HCT116 (cell line): ENCODE measurements around the gene DAZAP1. TPM values are rescaled to one million over a fixed set of nuclear protein-coding genes. Genes with fewer than 3 reads are reported as not detected.

Experiments
- ATAC-seq: fragments of 200-7000 bp; cut with Tn5 transposase; 2 replicates; pipeline ENCODE4 v1.9.1; 2020; ENCODE audit warnings: mild to moderate bottlenecking, moderate library complexity
- BruUV-seq: library from RNA; stranded (reverse); fragments of 400-500 nt; replicated peaks from 2 replicates; lab custom pipeline; 2021; lab: Mats Ljungman, UMichigan
- CTCF ChIA-PET: fragments of 300-600 bp; sonication (Branson Sonifier 250); formaldehyde crosslinking; loops from one replicate; lab custom pipeline; 2021; ENCODE audit warnings: antibody characterized with exemption; lab: Charles Lee
- POLR2A ChIA-PET: fragments of 300-600, 350-600 bp; sonication (Branson Sonifier 250); formaldehyde crosslinking; loops from one replicate; lab custom pipeline; 2021; ENCODE audit warnings: antibody characterized with exemption; lab: Charles Lee
- RAD21 ChIA-PET, 2 experiments: fragments of 300-600 bp; sonication (Branson Sonifier 250); formaldehyde crosslinking; loops; one replicate each; lab custom pipeline; 2023; ENCODE audit warnings: low total read pairs in 2 of 2; ENCODE audit not compliant: uncharacterized antibody in 2 of 2, unreplicated experiment in 2 of 2, low non-redundant PET in 1 of 2; lab: Charles Lee
- DNase-seq: peaks from one replicate; pipeline ENCODE4 v3.0.0-alpha.2; 2010; ENCODE audit warnings: low read depth, low spot score
- H2AFZ ChIP-seq: fragments of 200-600 bp; shearing (Covaris generic), sonication (generic); 2 replicates; pipeline ENCODE4 v1.6.1; 2017; ENCODE audit warnings: low read depth, mixed run types, mixed read lengths, antibody characterized with exemption, low read length; ENCODE audit not compliant: poor library complexity, severe bottlenecking
- H3K27ac ChIP-seq: 2 replicates; pipeline ENCODE4 v1.5.1; 2012; ENCODE audit warnings: low read depth, low read length
- H3K27me3 ChIP-seq: fragments of 200-600 bp; sonication (generic); 2 replicates; pipeline ENCODE4 v1.6.1; 2016; ENCODE audit warnings: mixed run types, low read length, mixed read lengths; ENCODE audit not compliant: insufficient read depth
- H3K36me3 ChIP-seq, 2 experiments: fragments of 200-500 bp in 1 of 2; fragments of 200-600 bp in 1 of 2; sonication (Bioruptor generic) in 1 of 2; sonication (generic) in 1 of 2; 2 replicates each; pipeline versions ENCODE4 v1.5.1 to v1.6.1; 2014 to 2016; ENCODE audit warnings: low read length in 2 of 2, inconsistent platforms in 1 of 2, mixed read lengths in 1 of 2, mixed run types in 1 of 2; ENCODE audit not compliant: insufficient read depth in 2 of 2, control insufficient read depth in 1 of 2
- H3K4me1 ChIP-seq, 2 experiments: fragments of 200-600 bp in 1 of 2; sonication (generic) in 1 of 2; 2 replicates each; pipeline versions ENCODE4 v1.5.1 to v1.6.1; 2012 to 2017; ENCODE audit warnings: low read length in 2 of 2, inconsistent platforms in 1 of 2, mild to moderate bottlenecking in 1 of 2, mixed read lengths in 1 of 2, mixed run types in 1 of 2, moderate library complexity in 1 of 2; ENCODE audit not compliant: insufficient read depth in 2 of 2, control insufficient read depth in 1 of 2
- H3K4me2 ChIP-seq: fragments of 200-600 bp; sonication (generic); 2 replicates; pipeline ENCODE4 v1.6.1; 2017; ENCODE audit warnings: mixed run types, low read length, mixed read lengths
- H3K4me3 ChIP-seq, 2 experiments: fragments of 200-600 bp in 1 of 2; sonication (generic) in 1 of 2; replicated peaks in 1 of 2; 2 replicates each; pipeline ENCODE4 v1.5.1; 2011 to 2016; ENCODE audit warnings: low read length in 2 of 2, control low read depth in 1 of 2, low read depth in 1 of 2, mild to moderate bottlenecking in 1 of 2, mixed read lengths in 1 of 2, mixed run types in 1 of 2
- H3K79me2 ChIP-seq: fragments of 200-600 bp; sonication (generic); 2 replicates; pipeline ENCODE4 v1.6.1; 2017; ENCODE audit warnings: mild to moderate bottlenecking, mixed run types, low read length, moderate library complexity, mixed read lengths; ENCODE audit not compliant: insufficient read depth
- H3K9ac ChIP-seq: fragments of 200-600 bp; sonication (generic); 2 replicates; pipeline ENCODE4 v1.6.1; 2016; ENCODE audit warnings: low read length, mixed read lengths
- H3K9me2 ChIP-seq: fragments of 200-600 bp; sonication (generic), shearing (Covaris generic); 2 replicates; pipeline ENCODE4 v1.6.1; 2017; ENCODE audit warnings: mixed run types, mild to moderate bottlenecking, moderate library complexity; ENCODE audit not compliant: insufficient read depth
- H3K9me3 ChIP-seq, 2 experiments: fragments of 200-500 bp in 1 of 2; fragments of 200-600 bp in 1 of 2; sonication (Bioruptor generic) in 1 of 2; sonication (generic) in 1 of 2; 2 replicates each; pipeline ENCODE4 v1.6.1; 2014 to 2017; ENCODE audit warnings: low read length in 2 of 2, mixed read lengths in 2 of 2, inconsistent platforms in 1 of 2, low read depth in 1 of 2, mild to moderate bottlenecking in 1 of 2, mixed run types in 1 of 2, moderate library complexity in 1 of 2; ENCODE audit not compliant: control insufficient read depth in 1 of 2, insufficient read depth in 1 of 2
- H4K20me1 ChIP-seq: fragments of 200-600 bp; sonication (generic), shearing (Covaris generic); 2 replicates; pipeline ENCODE4 v1.6.1; 2017; ENCODE audit warnings: mixed run types, mild to moderate bottlenecking, moderate library complexity; ENCODE audit not compliant: insufficient read depth
- CBX3 ChIP-seq: IDR thresholded peaks from 2 replicates; pipeline ENCODE4 v1.6.1; 2012; ENCODE audit warnings: low read depth
- CEBPB ChIP-seq: IDR thresholded peaks from 2 replicates; pipeline ENCODE4 v1.6.1; 2012; ENCODE audit warnings: low read depth
- CTCF ChIP-seq, 3 experiments: fragments of 200-600 bp in 1 of 3; sonication (generic) in 1 of 3; IDR thresholded peaks in 2 of 3; conservative IDR thresholded peaks in 1 of 3; 2 replicates each; pipeline ENCODE4 v1.5.1; 2012 to 2017; ENCODE audit warnings: low read depth in 2 of 3, low read length in 2 of 3, antibody characterized with exemption in 1 of 3, borderline replicate concordance in 1 of 3, control low read depth in 1 of 3, mild to moderate bottlenecking in 1 of 3, mixed read lengths in 1 of 3, mixed run types in 1 of 3, moderate library complexity in 1 of 3; ENCODE audit not compliant: insufficient read depth in 1 of 3
- EGR1 ChIP-seq: IDR thresholded peaks from 2 replicates; pipeline ENCODE4 v1.6.1; 2012; ENCODE audit warnings: low read depth
- ELF1 ChIP-seq: IDR thresholded peaks from 2 replicates; pipeline ENCODE4 v1.6.1; 2012; ENCODE audit warnings: low read depth, borderline replicate concordance
- EZH2 ChIP-seq: fragments of 200-600 bp; sonication (generic); IDR thresholded peaks from 2 replicates; pipeline ENCODE4 v1.6.1; 2017; ENCODE audit warnings: antibody characterized with exemption, mixed run types
- EZH2phosphoT487 ChIP-seq: fragments of 200-600 bp; IDR thresholded peaks from 2 replicates; pipeline ENCODE4 v1.6.1; 2018; ENCODE audit warnings: antibody characterized with exemption, borderline replicate concordance
- FOSL1 ChIP-seq: IDR thresholded peaks from 2 replicates; pipeline ENCODE4 v1.6.1; 2012; ENCODE audit warnings: low read depth
- JUND ChIP-seq: IDR thresholded peaks from 2 replicates; pipeline ENCODE4 v1.6.1; 2012
- MAX ChIP-seq: IDR thresholded peaks from 2 replicates; pipeline ENCODE4 v1.6.1; 2012
- POLR2A ChIP-seq: IDR thresholded peaks from 2 replicates; pipeline ENCODE4 v1.7.0; 2011; ENCODE audit warnings: borderline replicate concordance; ENCODE audit not compliant: insufficient read depth, insufficient read length; ENCODE audit errors: extremely low read depth
- POLR2AphosphoS5 ChIP-seq: IDR thresholded peaks from 2 replicates; pipeline ENCODE4 v1.6.1; 2011; ENCODE audit warnings: mild to moderate bottlenecking, low read depth, low read length, moderate library complexity
- SIN3A ChIP-seq: IDR thresholded peaks from 2 replicates; pipeline ENCODE4 v1.6.1; 2012; ENCODE audit warnings: low read depth
- TCF7L2 ChIP-seq: IDR thresholded peaks from 2 replicates; pipeline ENCODE4 v1.7.0; 2011; ENCODE audit warnings: borderline replicate concordance, inconsistent platforms; ENCODE audit not compliant: insufficient read depth, insufficient read length; ENCODE audit errors: extremely low read depth
- YY1 ChIP-seq: IDR thresholded peaks from 2 replicates; pipeline ENCODE4 v1.6.1; 2011; ENCODE audit warnings: low read length, low read depth, moderate library complexity, mild to moderate bottlenecking; ENCODE audit not compliant: insufficient replicate concordance; ENCODE audit errors: extremely low read depth
- ZFX ChIP-seq: fragments of 450-650 bp; IDR thresholded peaks from 2 replicates; pipeline ENCODE4 v1.6.1; 2017
- ZNF274 ChIP-seq: fragments of 200-500 bp; sonication (Bioruptor generic); IDR thresholded peaks from 2 replicates; pipeline ENCODE4 v1.6.1; 2014; ENCODE audit warnings: mild to moderate bottlenecking, low read depth, low read length, inconsistent platforms
- intact Hi-C: fragments of 100-400 bp; cut with micrococcal nuclease; formaldehyde crosslinking; loops from 2 replicates; pipeline ENCODE4 v1.10.0; 2022
- total RNA-seq: library from RNA; stranded (reverse); gene quantifications from one replicate; pipeline ENCODE4 v1.2.1, GENCODE V29; 2021; ENCODE audit not compliant: unreplicated experiment
- TF ChIP-seq, protein P1 (sequence below): IDR thresholded peaks from 2 replicates; pipeline ENCODE4 v1.6.1; 2012
- TF ChIP-seq, protein P2 (sequence below): IDR thresholded peaks from 2 replicates; pipeline ENCODE4 v1.6.1; 2011; ENCODE audit warnings: mild to moderate bottlenecking, low read length, moderate library complexity; ENCODE audit not compliant: insufficient replicate concordance; ENCODE audit errors: extremely low read depth

DAZAP1 gene
- total RNA-seq, 1 experiment from 2014 or later, result 191 TPM

GRCh38 chr19:1362387-1363257, 44.8 kb upstream of the DAZAP1 start:
- CTCF ChIA-PET, result no interaction called here
- TF ChIP-seq EGR1 (no peak), ELF1 (no peak), TCF7L2 (no peak), CBX3 (no peak), MAX (no peak), ZNF274 (no peak), CEBPB (no peak), SIN3A (no peak), JUND (no peak), ZFX (no peak), CTCF (IDR thresholded peaks at IDR 0.05 in 2 of 3, conservative IDR thresholded peaks at IDR 0.05 in 1 of 3; ENCODE audit: borderline replicate concordance in 1 of 3, insufficient read depth in 1 of 3, low read depth in 2 of 3, low read length in 2 of 3) (no peak), YY1 (no peak), EZH2 (no peak), FOSL1 (no peak), EZH2phosphoT487 (no peak), POLR2A (no peak), POLR2AphosphoS5 (no peak)
- TF ChIP-seq, protein P1, sequence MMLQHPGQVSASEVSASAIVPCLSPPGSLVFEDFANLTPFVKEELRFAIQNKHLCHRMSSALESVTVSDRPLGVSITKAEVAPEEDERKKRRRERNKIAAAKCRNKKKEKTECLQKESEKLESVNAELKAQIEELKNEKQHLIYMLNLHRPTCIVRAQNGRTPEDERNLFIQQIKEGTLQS, result no peak
- TF ChIP-seq, protein P2, sequence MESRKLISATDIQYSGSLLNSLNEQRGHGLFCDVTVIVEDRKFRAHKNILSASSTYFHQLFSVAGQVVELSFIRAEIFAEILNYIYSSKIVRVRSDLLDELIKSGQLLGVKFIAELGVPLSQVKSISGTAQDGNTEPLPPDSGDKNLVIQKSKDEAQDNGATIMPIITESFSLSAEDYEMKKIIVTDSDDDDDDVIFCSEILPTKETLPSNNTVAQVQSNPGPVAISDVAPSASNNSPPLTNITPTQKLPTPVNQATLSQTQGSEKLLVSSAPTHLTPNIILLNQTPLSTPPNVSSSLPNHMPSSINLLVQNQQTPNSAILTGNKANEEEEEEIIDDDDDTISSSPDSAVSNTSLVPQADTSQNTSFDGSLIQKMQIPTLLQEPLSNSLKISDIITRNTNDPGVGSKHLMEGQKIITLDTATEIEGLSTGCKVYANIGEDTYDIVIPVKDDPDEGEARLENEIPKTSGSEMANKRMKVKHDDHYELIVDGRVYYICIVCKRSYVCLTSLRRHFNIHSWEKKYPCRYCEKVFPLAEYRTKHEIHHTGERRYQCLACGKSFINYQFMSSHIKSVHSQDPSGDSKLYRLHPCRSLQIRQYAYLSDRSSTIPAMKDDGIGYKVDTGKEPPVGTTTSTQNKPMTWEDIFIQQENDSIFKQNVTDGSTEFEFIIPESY, result no peak
- no peaks in the 10 kb centered on the region for H3K9me3 ChIP-seq
- peaks cover 21% of the 10 kb centered on the region; the same call in 1 of the 2 replicates for H3K79me2 ChIP-seq
- H2AFZ ChIP-seq, result no peak overlapping the region
- no peak for DNase-seq
- POLR2A ChIA-PET, result no interaction called here
- no peak for ATAC-seq
- no peaks in the 10 kb centered on the region for H3K9me2 ChIP-seq
- H3K27me3 ChIP-seq, result no peaks in the 10 kb centered on the region
- H3K9ac ChIP-seq, result no peak overlapping the region
- H3K4me3 ChIP-seq, result no peak overlapping the region
- H3K36me3 ChIP-seq, result peaks cover 43 to 64% of the 10 kb centered on the region in 2 experiments; a peak in 3 of 4 replicates
- RAD21 ChIA-PET, result no interaction called here
- no TSS peak for BruUV-seq
- H3K4me2 ChIP-seq, result no peak overlapping the region
- no peaks in the 10 kb centered on the region for H4K20me1 ChIP-seq
- H3K4me1 ChIP-seq, result no peaks in the 10 kb centered on the region
- intact Hi-C loops, result no loop called here
- no peak overlapping the region for H3K27ac ChIP-seq
